A673 (cell line): ENCODE measurements around the gene TGFBR3L.

Experiments used
- CTCF ChIP-seq: fragments of 300-800, 200-600 bp; sonication (generic); conservative IDR thresholded peaks from 2 replicates; pipeline ENCODE4 v1.5.1; 2017; ENCODE audit warnings: low read depth, mild to moderate bottlenecking, antibody characterized with exemption, low read length, moderate library complexity, mixed read lengths
- EZH2 ChIP-seq: fragments of 200-600 bp; sonication (generic); IDR thresholded peaks from 2 replicates; pipeline ENCODE4 v1.6.1; 2017; ENCODE audit warnings: borderline replicate concordance, low read depth, mild to moderate bottlenecking, mixed read lengths, antibody characterized with exemption, low read length; ENCODE audit not compliant: poor library complexity, severe bottlenecking

- TF ChIP-seq CTCF (no peak), EZH2 (no peak)
Measured at GRCh38 chr19:7911508-7912143, 3.0 kb upstream of the TGFBR3L start.
